GM18511 (cell line): ENCODE data around the gene FLNB.

ENCODE experiments used
- ATAC-seq: cut with Tn5 transposase; IDR thresholded peaks from one replicate; pipeline ENCODE4 v1.9.1; 2021; ENCODE audit warnings: mild to moderate bottlenecking, moderate library complexity; ENCODE audit not compliant: unreplicated experiment

The FLNB gene

GRCh38 chr3:58102976-58103451 lies 94.8 kb downstream of the FLNB start:
- no peak for ATAC-seq

- no peak for ATAC-seq
Measured at GRCh38 chr3:58104151-58104550, 95.9 kb downstream of the FLNB start.

- no peak for ATAC-seq
Measured at GRCh38 chr3:58104712-58105111, 96.5 kb downstream of the FLNB start.

GRCh38 chr3:58105196-58105595 lies 97.0 kb downstream of the FLNB start:
- no peak for ATAC-seq

- ATAC-seq = no peak
Measured at GRCh38 chr3:58106061-58106460, 97.8 kb downstream of the FLNB start.

GRCh38 chr3:58106640-58107039 lies 98.4 kb downstream of the FLNB start:
- ATAC-seq = no peak

- ATAC-seq = no peak
Measured at GRCh38 chr3:58107597-58107996, 99.4 kb downstream of the FLNB start.

GRCh38 chr3:58109752-58110151 lies 101.5 kb downstream of the FLNB start:
- ATAC-seq = no peak

GRCh38 chr3:58111513-58112184 lies 103.4 kb downstream of the FLNB start:
- peak; percentile 54 for ATAC-seq

- ATAC-seq = no peak
Measured at GRCh38 chr3:58112185-58112535, 103.9 kb downstream of the FLNB start.

- ATAC-seq = no peak
Measured at GRCh38 chr3:58115175-58115574, 107.0 kb downstream of the FLNB start.

GRCh38 chr3:58116161-58116955 lies 108.1 kb downstream of the FLNB start:
- peak; percentile 79 for ATAC-seq

- no peak for ATAC-seq
Measured at GRCh38 chr3:58116985-58117384, 108.8 kb downstream of the FLNB start.

- no peak for ATAC-seq
Measured at GRCh38 chr3:58117561-58118181, 109.4 kb downstream of the FLNB start.

- ATAC-seq = no peak
Measured at GRCh38 chr3:58119186-58119585, 111.0 kb downstream of the FLNB start.

- no peak for ATAC-seq
Measured at GRCh38 chr3:58120075-58120812, 112.0 kb downstream of the FLNB start.

- ATAC-seq = no peak
Measured at GRCh38 chr3:58121183-58121582, 113.0 kb downstream of the FLNB start.

GRCh38 chr3:58122936-58123700 lies 114.9 kb downstream of the FLNB start:
- ATAC-seq = no peak

GRCh38 chr3:58124387-58124786 lies 116.2 kb downstream of the FLNB start:
- no peak for ATAC-seq

GRCh38 chr3:58129041-58129770 lies 121.0 kb downstream of the FLNB start:
- ATAC-seq = no peak
